Smooth muscle cell (in vitro differentiated cells): ENCODE results near the gene TBCB. TPM values are rescaled to one million over a fixed set of nuclear protein-coding genes. Genes with fewer than 3 reads are reported as not detected.

Source experiments
- DNase-seq: peaks from one replicate; lab custom pipeline; 2025; ENCODE audit not compliant: unreplicated experiment; lab: John Stamatoyannopoulos, UW
- H2AFZ ChIP-seq: fragments of 200-600 bp; sonication (generic); 2 replicates; pipeline ENCODE4 v1.6.0; 2016; ENCODE audit warnings: antibody characterized with exemption, low read depth, mild to moderate bottlenecking
- H3F3A ChIP-seq: fragments of 200-600 bp; sonication (generic); 2 replicates; pipeline ENCODE4 v1.6.0; 2017; ENCODE audit warnings: antibody characterized with exemption, low read depth
- H3K27ac ChIP-seq: fragments of 200-600 bp; sonication (generic); 2 replicates; pipeline ENCODE4 v1.5.1; 2016; ENCODE audit warnings: low read depth, mild to moderate bottlenecking
- H3K27me3 ChIP-seq: fragments of 200-600 bp; sonication (generic); 2 replicates; pipeline ENCODE4 v1.6.1; 2016; ENCODE audit warnings: low read depth, mild to moderate bottlenecking
- H3K36me3 ChIP-seq: fragments of 200-600 bp; sonication (generic); 2 replicates; pipeline ENCODE4 v1.5.1; 2016; ENCODE audit warnings: low read depth
- H3K4me1 ChIP-seq: fragments of 200-600 bp; sonication (generic); 2 replicates; pipeline ENCODE4 v1.5.1; 2016; ENCODE audit warnings: low read depth
- H3K4me2 ChIP-seq: fragments of 200-600 bp; sonication (generic); 2 replicates; pipeline ENCODE4 v1.6.0; 2016; ENCODE audit warnings: mild to moderate bottlenecking
- H3K4me3 ChIP-seq: fragments of 200-600 bp; sonication (generic); 2 replicates; pipeline ENCODE4 v1.5.1; 2016; ENCODE audit warnings: mild to moderate bottlenecking
- H3K79me2 ChIP-seq: fragments of 200-600 bp; sonication (generic); 2 replicates; pipeline ENCODE4 v1.6.0; 2016; ENCODE audit warnings: low read depth, mild to moderate bottlenecking
- H3K9ac ChIP-seq: fragments of 200-600 bp; sonication (generic); 2 replicates; pipeline ENCODE4 v1.6.0; 2016; ENCODE audit warnings: low read depth
- H3K9me3 ChIP-seq: fragments of 200-600 bp; sonication (generic); replicated peaks from 2 replicates; pipeline ENCODE4 v1.5.1; 2016; ENCODE audit warnings: low read depth
- H4K20me1 ChIP-seq: fragments of 200-600 bp; sonication (generic); 2 replicates; pipeline ENCODE4 v1.6.0; 2016; ENCODE audit warnings: low read depth
- WGBS: methylation state at CpG from one replicate; pipeline ENCODE4 v1.1.7; 2016; ENCODE audit warnings: low lambda C conversion rate; 5-methylcytosine and 5-hydroxymethylcytosine counted together
- polyA plus RNA-seq: library from polyadenylated mRNA; unstranded; fragments of >200 nt; fragmentation: Nextera tagmentation; extraction: Ambion mirVana; gene quantifications from 2 replicates; pipeline ENCODE4 v1.2.1, GENCODE V29; 2016
- total RNA-seq: library from RNA; depleted of rRNA; stranded (reverse); fragments of >200 nt; gene quantifications from 2 replicates; pipeline ENCODE4 v1.2.3, GENCODE V29; 2014
- TF ChIP-seq, protein P1 (sequence below): fragments of 200-600 bp; sonication (generic); IDR thresholded peaks from 2 replicates; pipeline ENCODE4 v1.5.1; 2017; ENCODE audit warnings: borderline replicate concordance, mild to moderate bottlenecking, antibody characterized with exemption; ENCODE audit not compliant: insufficient read depth, poor library complexity, severe bottlenecking

TBCB gene
- total and polyA plus RNA-seq, 2 experiments from 2014 or later = 146 to 234 TPM

DNA sequence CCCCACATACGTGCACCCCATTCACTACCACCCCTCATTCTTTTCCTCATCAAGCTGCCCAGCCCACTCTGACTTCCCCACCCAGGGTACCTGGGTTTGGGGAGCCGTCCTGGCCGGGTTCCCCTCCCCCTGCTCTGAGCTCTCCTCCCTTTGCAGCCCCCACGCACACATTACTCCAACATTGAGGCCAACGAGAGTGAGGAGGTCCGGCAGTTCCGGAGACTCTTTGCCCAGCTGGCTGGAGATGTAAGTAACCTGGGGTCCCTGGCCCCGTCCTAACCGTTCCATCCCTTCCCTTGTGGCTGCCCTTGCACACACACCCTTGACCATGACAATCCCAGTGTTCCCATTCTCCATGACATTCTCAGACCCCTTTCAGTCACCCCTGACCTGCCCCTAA lies 27.2 kb downstream of the TBCB start:
- Histone ChIP-seq H3K36me3 (peaks cover 3% of the 10 kb centered on the region), H3F3A (peaks cover 5% of the 10 kb centered on the region), H4K20me1 (peaks cover 43% of the 10 kb centered on the region), H3K4me1 (no peaks in the 10 kb centered on the region), H3K4me3 (no peak overlapping the region), H3K27me3 (no peaks in the 10 kb centered on the region), H3K79me2 (peaks cover 35% of the 10 kb centered on the region), H3K4me2 (no peak overlapping the region), H2AFZ (no peak overlapping the region), H3K9ac (no peak overlapping the region), H3K9me3 (no peaks in the 10 kb centered on the region), H3K27ac (no peak overlapping the region)
- 100% methylated on average over 9 of the region's 9 CpGs for WGBS
- TF ChIP-seq, protein P1, sequence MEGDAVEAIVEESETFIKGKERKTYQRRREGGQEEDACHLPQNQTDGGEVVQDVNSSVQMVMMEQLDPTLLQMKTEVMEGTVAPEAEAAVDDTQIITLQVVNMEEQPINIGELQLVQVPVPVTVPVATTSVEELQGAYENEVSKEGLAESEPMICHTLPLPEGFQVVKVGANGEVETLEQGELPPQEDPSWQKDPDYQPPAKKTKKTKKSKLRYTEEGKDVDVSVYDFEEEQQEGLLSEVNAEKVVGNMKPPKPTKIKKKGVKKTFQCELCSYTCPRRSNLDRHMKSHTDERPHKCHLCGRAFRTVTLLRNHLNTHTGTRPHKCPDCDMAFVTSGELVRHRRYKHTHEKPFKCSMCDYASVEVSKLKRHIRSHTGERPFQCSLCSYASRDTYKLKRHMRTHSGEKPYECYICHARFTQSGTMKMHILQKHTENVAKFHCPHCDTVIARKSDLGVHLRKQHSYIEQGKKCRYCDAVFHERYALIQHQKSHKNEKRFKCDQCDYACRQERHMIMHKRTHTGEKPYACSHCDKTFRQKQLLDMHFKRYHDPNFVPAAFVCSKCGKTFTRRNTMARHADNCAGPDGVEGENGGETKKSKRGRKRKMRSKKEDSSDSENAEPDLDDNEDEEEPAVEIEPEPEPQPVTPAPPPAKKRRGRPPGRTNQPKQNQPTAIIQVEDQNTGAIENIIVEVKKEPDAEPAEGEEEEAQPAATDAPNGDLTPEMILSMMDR = no peak
- no peak for DNase-seq

DNA sequence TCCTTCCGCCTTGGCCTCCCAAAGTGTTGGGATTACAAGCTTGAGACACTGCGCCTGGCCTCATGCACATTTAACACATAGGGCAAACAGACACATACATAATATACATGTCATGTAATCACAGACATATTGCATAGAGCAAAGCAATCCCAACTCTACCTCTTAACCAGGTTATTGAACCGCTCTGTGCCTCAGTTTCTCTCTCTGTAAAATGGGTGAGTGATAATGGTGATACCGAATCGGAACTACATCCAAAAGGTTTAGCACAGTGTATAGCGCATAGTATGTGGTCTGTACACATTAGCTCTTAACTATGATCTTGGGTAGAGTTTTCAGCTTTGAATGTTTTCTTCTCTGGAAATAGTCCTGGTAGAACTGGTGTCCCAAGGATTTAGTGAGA lies 29.4 kb downstream of the TBCB start:
- no peaks in the 10 kb centered on the region for H3K9me3 ChIP-seq
- H3K27ac ChIP-seq = no peak overlapping the region
- H3F3A ChIP-seq = peaks cover 5% of the 10 kb centered on the region
- H3K9ac ChIP-seq = no peak overlapping the region
- WGBS = 98% methylated on average over 6 of the region's 6 CpGs
- no peaks in the 10 kb centered on the region for H3K27me3 ChIP-seq
- no peak overlapping the region for H3K4me3 ChIP-seq
- H3K4me1 ChIP-seq = no peaks in the 10 kb centered on the region
- H3K36me3 ChIP-seq = peaks cover 9% of the 10 kb centered on the region
- H3K4me2 ChIP-seq = no peak overlapping the region
- peaks cover 35% of the 10 kb centered on the region for H3K79me2 ChIP-seq
- H4K20me1 ChIP-seq = peaks cover 64% of the 10 kb centered on the region
- TF ChIP-seq, protein P1 = no peak
- no peak for DNase-seq
- no peak overlapping the region for H2AFZ ChIP-seq

DNA sequence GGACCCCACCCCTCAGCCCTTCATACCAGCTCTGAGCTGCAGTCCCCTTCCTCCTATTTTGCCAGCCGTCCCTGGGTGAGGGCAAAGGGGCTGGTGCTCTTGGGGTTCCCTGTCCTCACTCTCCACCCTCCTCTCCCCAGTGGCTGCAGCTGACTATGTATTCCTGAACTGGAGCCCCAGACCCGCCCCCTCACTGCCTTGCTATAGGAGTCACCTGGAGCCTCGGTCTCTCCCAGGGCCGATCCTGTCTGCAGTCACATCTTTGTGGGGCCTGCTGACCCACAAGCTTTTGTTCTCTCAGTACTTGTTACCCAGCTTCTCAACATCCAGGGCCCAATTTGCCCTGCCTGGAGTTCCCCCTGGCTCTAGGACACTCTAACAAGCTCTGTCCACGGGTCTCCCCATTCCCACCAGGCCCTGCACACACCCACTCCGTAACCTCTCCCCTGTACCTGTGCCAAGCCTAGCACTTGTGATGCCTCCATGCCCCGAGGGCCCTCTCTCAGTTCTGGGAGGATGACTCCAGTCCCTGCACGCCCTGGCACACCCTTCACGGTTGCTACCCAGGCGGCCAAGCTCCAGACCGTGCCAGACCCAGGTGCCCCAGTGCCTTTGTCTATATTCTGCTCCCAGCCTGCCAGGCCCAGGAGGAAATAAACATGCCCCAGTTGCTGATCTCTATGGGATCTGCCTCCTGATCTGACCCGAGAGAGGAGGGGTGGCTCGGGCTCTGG lies 34.6 kb downstream of the TBCB start:
- 93% methylated on average over 13 of the region's 13 CpGs for WGBS
- H3K27ac ChIP-seq = no peak overlapping the region
- H3F3A ChIP-seq = no peaks in the 10 kb centered on the region
- H3K79me2 ChIP-seq = peaks cover 4% of the 10 kb centered on the region
- H3K4me2 ChIP-seq = no peak overlapping the region
- H4K20me1 ChIP-seq = peaks cover 58% of the 10 kb centered on the region
- no peaks in the 10 kb centered on the region for H3K27me3 ChIP-seq
- H3K4me3 ChIP-seq = no peak overlapping the region
- DNase-seq = no peak
- H3K9me3 ChIP-seq = no peaks in the 10 kb centered on the region
- no peaks in the 10 kb centered on the region for H3K4me1 ChIP-seq
- H3K9ac ChIP-seq = no peak overlapping the region
- TF ChIP-seq, protein P1 = no peak
- H2AFZ ChIP-seq = no peak overlapping the region
- peaks cover 6% of the 10 kb centered on the region for H3K36me3 ChIP-seq

DNA sequence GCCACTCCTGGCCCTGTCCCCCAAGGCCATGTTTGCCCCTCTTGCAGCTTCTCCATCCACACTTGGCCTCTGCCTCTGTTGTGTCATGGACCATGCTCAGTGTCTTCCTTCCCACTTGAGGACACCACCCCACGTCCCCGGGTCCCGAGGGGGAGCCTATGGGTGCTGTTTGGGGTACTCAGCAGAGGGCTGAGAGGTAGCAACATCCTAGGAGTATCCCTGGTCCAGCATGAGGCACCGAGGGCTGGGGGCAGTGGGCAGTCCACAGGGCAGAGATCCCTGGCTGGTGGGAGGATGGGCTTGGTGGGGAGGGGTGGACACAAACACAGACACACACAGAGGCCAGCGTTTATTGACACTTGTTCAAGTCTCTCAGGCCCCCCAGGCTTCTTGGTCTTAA lies 35.3 kb downstream of the TBCB start:
- Histone ChIP-seq H3K27me3 (no peaks in the 10 kb centered on the region), H3K36me3 (peaks cover 6% of the 10 kb centered on the region), H3K9ac (no peak overlapping the region), H3K79me2 (peaks cover 4% of the 10 kb centered on the region), H2AFZ (no peak overlapping the region), H3K4me3 (no peak overlapping the region), H4K20me1 (peaks cover 58% of the 10 kb centered on the region), H3K4me2 (no peak overlapping the region), H3F3A (no peaks in the 10 kb centered on the region), H3K4me1 (no peaks in the 10 kb centered on the region), H3K9me3 (no peaks in the 10 kb centered on the region), H3K27ac (no peak overlapping the region)
- WGBS = 92% methylated on average over 5 of the region's 5 CpGs
- TF ChIP-seq, protein P1 = no peak
- DNase-seq = no peak
